IPS DF 6.9 (cell line): ENCODE data around the gene STATH.

ENCODE experiments used
- DNase-seq: peaks from one replicate; pipeline ENCODE4 v3.0.0-alpha.2; 2013; ENCODE audit warnings: low read depth, low spot score
- H3K27ac ChIP-seq: one replicate; pipeline ENCODE4 v1.5.1; 2013; ENCODE audit warnings: low read length, control low read depth
- H3K27me3 ChIP-seq: 2 replicates; pipeline ENCODE4 v1.6.1; 2013; ENCODE audit warnings: mild to moderate bottlenecking, low read length; ENCODE audit not compliant: control insufficient read depth, insufficient read depth
- H3K36me3 ChIP-seq: 2 replicates; pipeline ENCODE4 v1.6.1; 2013; ENCODE audit warnings: low read length; ENCODE audit not compliant: control insufficient read depth, insufficient read depth
- H3K4me1 ChIP-seq: 2 replicates; pipeline ENCODE4 v1.6.1; 2013; ENCODE audit warnings: low read length; ENCODE audit not compliant: control insufficient read depth, insufficient read depth
- H3K4me3 ChIP-seq: 2 replicates; pipeline ENCODE4 v1.5.1; 2013; ENCODE audit warnings: mild to moderate bottlenecking, low read length
- H3K9me3 ChIP-seq: 2 replicates; pipeline ENCODE4 v1.6.1; 2013; ENCODE audit warnings: low read length, inconsistent platforms; ENCODE audit not compliant: control insufficient read depth, insufficient read depth
- WGBS: extraction: QIAGEN DNeasy Blood & Tissue Kit; methylation state at CpG from one replicate; pipeline ENCODE4 v1.1.7; 2013; ENCODE audit warnings: mixed read lengths, missing lambda C conversion rate; ENCODE audit not compliant: insufficient read length, insufficient coverage; 5-methylcytosine and 5-hydroxymethylcytosine counted together

STATH gene

GRCh38 chr4:69995526-69996016 lies at the start of gene STATH:
Gene STATH, plus strand, starts transcription at chr4:69995966. Its CDS starts 2,472 bp downstream, at chr4:69998438.
- no peak within 1 kb of the TSS for H3K4me3 ChIP-seq
- no peaks in the 10 kb centered on the region for H3K9me3 ChIP-seq
- no CpG with 5 or more reads among the region's 3 CpGs for WGBS
- no peaks in the 10 kb centered on the region for H3K4me1 ChIP-seq
- H3K27me3 ChIP-seq, result no peaks in the 10 kb centered on the region
- DNase-seq, result no peak
- no peaks in the 10 kb centered on the region for H3K36me3 ChIP-seq
- no peak within 1 kb of the TSS for H3K27ac ChIP-seq

GRCh38 chr4:69951602-69952001 lies 44.2 kb upstream of the STATH start:
- H3K4me3 ChIP-seq, result no peak overlapping the region
- H3K4me1 ChIP-seq, result no peaks in the 10 kb centered on the region
- WGBS, result no CpG with 5 or more reads among the region's 3 CpGs
- no peak overlapping the region for H3K27ac ChIP-seq
- no peaks in the 10 kb centered on the region for H3K9me3 ChIP-seq
- no peak for DNase-seq
- no peaks in the 10 kb centered on the region for H3K36me3 ChIP-seq
- no peaks in the 10 kb centered on the region for H3K27me3 ChIP-seq

- no CpG with 5 or more reads among the region's 1 CpG for WGBS
- no peaks in the 10 kb centered on the region for H3K9me3 ChIP-seq
- DNase-seq, result no peak
- no peaks in the 10 kb centered on the region for H3K27me3 ChIP-seq
- H3K4me1 ChIP-seq, result no peaks in the 10 kb centered on the region
- no peak overlapping the region for H3K27ac ChIP-seq
- no peak overlapping the region for H3K4me3 ChIP-seq
- no peaks in the 10 kb centered on the region for H3K36me3 ChIP-seq
Observed at GRCh38 chr4:69957209-69957608, 38.6 kb upstream of the STATH start.

- no peak within 1 kb of the TSS for H3K4me3 ChIP-seq
- no peaks in the 10 kb centered on the region for H3K36me3 ChIP-seq
- WGBS, result no CpG with 5 or more reads among the region's 2 CpGs
- H3K27me3 ChIP-seq, result no peaks in the 10 kb centered on the region
- DNase-seq, result no peak
- no peaks in the 10 kb centered on the region for H3K4me1 ChIP-seq
- no peaks in the 10 kb centered on the region for H3K9me3 ChIP-seq
- no peak within 1 kb of the TSS for H3K27ac ChIP-seq
Observed at GRCh38 chr4:69965628-69966027, 30.1 kb upstream of the STATH start, which contains the start of gene CSN2. Gene CSN2, minus strand, starts transcription at chr4:69965728. Its CDS starts 4,733 bp downstream, at chr4:69960995.

GRCh38 chr4:69970071-69970470 lies 25.7 kb upstream of the STATH start:
- H3K9me3 ChIP-seq, result no peaks in the 10 kb centered on the region
- no peak for DNase-seq
- no peaks in the 10 kb centered on the region for H3K27me3 ChIP-seq
- H3K27ac ChIP-seq, result no peak overlapping the region
- no peak overlapping the region for H3K4me3 ChIP-seq
- no peaks in the 10 kb centered on the region for H3K4me1 ChIP-seq
- no peaks in the 10 kb centered on the region for H3K36me3 ChIP-seq
- no CpG with 5 or more reads among the region's 1 CpG for WGBS

GRCh38 chr4:69974631-69975030 lies 21.1 kb upstream of the STATH start:
- H3K4me1 ChIP-seq, result no peaks in the 10 kb centered on the region
- H3K9me3 ChIP-seq, result no peaks in the 10 kb centered on the region
- no peaks in the 10 kb centered on the region for H3K27me3 ChIP-seq
- DNase-seq, result no peak
- no peak overlapping the region for H3K27ac ChIP-seq
- H3K4me3 ChIP-seq, result no peak overlapping the region
- no CpG with 5 or more reads among the region's 1 CpG for WGBS
- H3K36me3 ChIP-seq, result no peaks in the 10 kb centered on the region

- H3K4me3 ChIP-seq, result no peak overlapping the region
- H3K27ac ChIP-seq, result no peak overlapping the region
- no peaks in the 10 kb centered on the region for H3K4me1 ChIP-seq
- H3K27me3 ChIP-seq, result no peaks in the 10 kb centered on the region
- H3K9me3 ChIP-seq, result no peaks in the 10 kb centered on the region
- no peak for DNase-seq
- no peaks in the 10 kb centered on the region for H3K36me3 ChIP-seq
Observed at GRCh38 chr4:69977582-69977981, 18.2 kb upstream of the STATH start.

- Histone ChIP-seq H3K36me3 (no peaks in the 10 kb centered on the region), H3K9me3 (no peaks in the 10 kb centered on the region), H3K27me3 (no peaks in the 10 kb centered on the region), H3K27ac (no peak overlapping the region), H3K4me1 (no peaks in the 10 kb centered on the region), H3K4me3 (no peak overlapping the region)
- DNase-seq, result peak; percentile 1
- no CpG with 5 or more reads among the region's 2 CpGs for WGBS
Observed at GRCh38 chr4:69984030-69984443, 11.7 kb upstream of the STATH start.

GRCh38 chr4:69986663-69987062 lies 9.1 kb upstream of the STATH start:
- H3K27me3 ChIP-seq, result no peaks in the 10 kb centered on the region
- H3K27ac ChIP-seq, result no peak overlapping the region
- DNase-seq, result no peak
- no peaks in the 10 kb centered on the region for H3K4me1 ChIP-seq
- H3K9me3 ChIP-seq, result no peaks in the 10 kb centered on the region
- WGBS, result no CpG with 5 or more reads among the region's 1 CpG
- no peak overlapping the region for H3K4me3 ChIP-seq
- no peaks in the 10 kb centered on the region for H3K36me3 ChIP-seq

- Histone ChIP-seq H3K27me3 (no peaks in the 10 kb centered on the region), H3K36me3 (no peaks in the 10 kb centered on the region), H3K4me1 (no peaks in the 10 kb centered on the region), H3K4me3 (no peak overlapping the region), H3K27ac (no peak overlapping the region), H3K9me3 (no peaks in the 10 kb centered on the region)
- no peak for DNase-seq
- no CpG with 5 or more reads among the region's 4 CpGs for WGBS
Observed at GRCh38 chr4:69991016-69991415, 4.8 kb upstream of the STATH start.

GRCh38 chr4:69994782-69995181 lies 984 bp upstream of the STATH start:
- Histone ChIP-seq H3K4me1 (no peaks in the 10 kb centered on the region), H3K4me3 (no peak overlapping the region), H3K36me3 (no peaks in the 10 kb centered on the region), H3K9me3 (no peaks in the 10 kb centered on the region), H3K27ac (no peak overlapping the region), H3K27me3 (no peaks in the 10 kb centered on the region)
- WGBS, result no CpG with 5 or more reads among the region's 5 CpGs
- DNase-seq, result no peak
